ENCODE data around the gene LRP8.

GRCh38 chr1:53341961-53342707, 14.3 kb upstream of the LRP8 start:
- TF ChIP-seq CTCF (IDR thresholded peaks at IDR 0.05) = no peak
- TF ChIP-seq, protein P1, sequence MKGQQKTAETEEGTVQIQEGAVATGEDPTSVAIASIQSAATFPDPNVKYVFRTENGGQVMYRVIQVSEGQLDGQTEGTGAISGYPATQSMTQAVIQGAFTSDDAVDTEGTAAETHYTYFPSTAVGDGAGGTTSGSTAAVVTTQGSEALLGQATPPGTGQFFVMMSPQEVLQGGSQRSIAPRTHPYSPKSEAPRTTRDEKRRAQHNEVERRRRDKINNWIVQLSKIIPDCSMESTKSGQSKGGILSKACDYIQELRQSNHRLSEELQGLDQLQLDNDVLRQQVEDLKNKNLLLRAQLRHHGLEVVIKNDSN (IDR thresholded peaks at IDR 0.05; ENCODE audit: borderline replicate concordance, low read depth) = no peak

Measured in SK-N-SH (cell line).